Fibroblast of lung (primary cell): ENCODE data around the gene PHF20.

Experiments used
- EZH2 ChIP-seq: IDR thresholded peaks from 2 replicates; pipeline ENCODE4 v1.5.1; 2012; ENCODE audit warnings: low read length, control low read depth, mild to moderate bottlenecking; ENCODE audit errors: missing control alignments
- TF ChIP-seq, protein P1 (sequence below), 2 donors: IDR thresholded peaks in 1 of 2; conservative IDR thresholded peaks in 1 of 2; 1 replicate in 1 of 2; 2 replicates in 1 of 2; pipeline ENCODE4 v1.5.1; 2011 to 2012; ENCODE audit warnings: low read length in 2 of 2, control low read depth in 1 of 2, inconsistent platforms in 1 of 2, low read depth in 1 of 2, mild to moderate bottlenecking in 1 of 2

DNA sequence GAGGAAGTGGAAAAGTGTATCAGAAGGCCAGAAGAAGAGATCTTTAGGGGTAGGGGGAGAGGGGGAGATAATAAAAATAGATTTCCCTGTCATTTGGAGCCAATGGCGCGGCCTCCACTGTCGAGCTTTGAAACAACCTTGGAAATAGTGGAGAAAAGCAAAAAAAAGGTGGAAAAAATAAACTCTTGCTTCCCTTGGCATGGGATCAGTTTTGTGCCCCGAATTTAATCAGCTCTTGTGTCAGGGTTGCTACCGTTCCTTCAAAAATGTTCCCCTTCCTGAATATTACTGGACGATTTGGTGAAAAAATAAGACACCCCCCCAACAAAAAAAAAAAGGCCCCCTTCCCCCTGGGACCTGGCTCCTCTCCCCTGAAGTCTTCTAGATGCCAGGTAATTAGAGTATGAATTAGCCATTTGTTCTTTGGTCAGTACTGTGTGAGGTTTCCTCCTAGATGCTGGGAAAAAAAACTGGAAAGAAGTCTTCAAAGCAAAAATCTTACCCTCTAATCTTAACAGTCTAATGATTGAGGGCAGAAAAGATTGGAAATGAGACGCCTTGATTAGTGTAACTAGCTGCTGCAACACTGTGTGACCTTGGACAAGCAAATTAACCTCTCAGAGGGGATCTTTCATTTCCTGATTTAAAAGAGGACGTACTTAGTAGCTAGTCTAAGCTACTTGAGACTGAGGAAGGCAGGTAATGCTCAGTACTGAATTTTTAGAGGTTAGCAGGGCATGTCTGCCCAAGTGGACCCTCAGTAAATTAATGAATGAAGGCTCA, 28.9 kb upstream of the PHF20 start:
- TF ChIP-seq, protein P1, sequence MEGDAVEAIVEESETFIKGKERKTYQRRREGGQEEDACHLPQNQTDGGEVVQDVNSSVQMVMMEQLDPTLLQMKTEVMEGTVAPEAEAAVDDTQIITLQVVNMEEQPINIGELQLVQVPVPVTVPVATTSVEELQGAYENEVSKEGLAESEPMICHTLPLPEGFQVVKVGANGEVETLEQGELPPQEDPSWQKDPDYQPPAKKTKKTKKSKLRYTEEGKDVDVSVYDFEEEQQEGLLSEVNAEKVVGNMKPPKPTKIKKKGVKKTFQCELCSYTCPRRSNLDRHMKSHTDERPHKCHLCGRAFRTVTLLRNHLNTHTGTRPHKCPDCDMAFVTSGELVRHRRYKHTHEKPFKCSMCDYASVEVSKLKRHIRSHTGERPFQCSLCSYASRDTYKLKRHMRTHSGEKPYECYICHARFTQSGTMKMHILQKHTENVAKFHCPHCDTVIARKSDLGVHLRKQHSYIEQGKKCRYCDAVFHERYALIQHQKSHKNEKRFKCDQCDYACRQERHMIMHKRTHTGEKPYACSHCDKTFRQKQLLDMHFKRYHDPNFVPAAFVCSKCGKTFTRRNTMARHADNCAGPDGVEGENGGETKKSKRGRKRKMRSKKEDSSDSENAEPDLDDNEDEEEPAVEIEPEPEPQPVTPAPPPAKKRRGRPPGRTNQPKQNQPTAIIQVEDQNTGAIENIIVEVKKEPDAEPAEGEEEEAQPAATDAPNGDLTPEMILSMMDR (conservative IDR thresholded peaks at IDR 0.05 in 1 of 2, IDR thresholded peaks at IDR 0.05 in 1 of 2; ENCODE audit: low read depth in 1 of 2, low read length in 2 of 2): no peak
- TF ChIP-seq EZH2: no peak
